Liver (tissue), 9 donors: Measurements from ENCODE around the gene LHPP. TPM values are rescaled to one million over a fixed set of nuclear protein-coding genes. Genes with fewer than 3 reads are reported as not detected.

Source experiments
- DNase-seq: peaks from one replicate; pipeline ENCODE4 v3.0.0-alpha.2; 2017; ENCODE audit warnings: low spot score
- H3K27ac ChIP-seq, 2 donors: one replicate each; pipeline ENCODE4 v1.7.0; 2013; ENCODE audit warnings: inconsistent platforms in 2 of 2, low read length in 2 of 2, control low read depth in 1 of 2, low read depth in 1 of 2, mild to moderate bottlenecking in 1 of 2
- H3K27me3 ChIP-seq, 4 donors: one replicate each; pipeline versions ENCODE4 v1.6.1 to v1.7.0; 2013; ENCODE audit warnings: low read length in 3 of 4, inconsistent platforms in 1 of 4, mild to moderate bottlenecking in 1 of 4, moderate library complexity in 1 of 4; ENCODE audit not compliant: control insufficient read depth in 4 of 4, insufficient read depth in 4 of 4
- H3K36me3 ChIP-seq, 4 donors: one replicate each; pipeline versions ENCODE4 v1.6.1 to v1.7.0; 2013; ENCODE audit warnings: low read length in 3 of 4, mild to moderate bottlenecking in 3 of 4, low read depth in 1 of 4, moderate library complexity in 1 of 4; ENCODE audit not compliant: control insufficient read depth in 4 of 4, insufficient read depth in 3 of 4
- H3K4me1 ChIP-seq, 4 donors: one replicate each; pipeline versions ENCODE4 v1.6.1 to v1.7.0; 2013; ENCODE audit warnings: low read length in 3 of 4, mild to moderate bottlenecking in 3 of 4, moderate library complexity in 1 of 4; ENCODE audit not compliant: control insufficient read depth in 4 of 4, insufficient read depth in 4 of 4
- H3K4me3 ChIP-seq, 3 donors: one replicate each; pipeline versions ENCODE4 v1.6.1 to v1.7.0; 2013; ENCODE audit warnings: low read length in 3 of 3, control low read depth in 1 of 3, low read depth in 1 of 3, mild to moderate bottlenecking in 1 of 3
- H3K9ac ChIP-seq, 2 donors: one replicate each; pipeline ENCODE4 v1.7.0; 2013; ENCODE audit warnings: low read length in 2 of 2, mild to moderate bottlenecking in 2 of 2, moderate library complexity in 2 of 2, control low read depth in 1 of 2, low read depth in 1 of 2
- H3K9me3 ChIP-seq, 4 donors: one replicate each; pipeline versions ENCODE4 v1.6.1 to v1.7.0; 2013; ENCODE audit warnings: low read length in 3 of 4; ENCODE audit not compliant: control insufficient read depth in 4 of 4
- ATF3 ChIP-seq: IDR thresholded peaks from 2 replicates; pipeline ENCODE4 v1.6.1; 2016; ENCODE audit warnings: antibody characterized with exemption
- EGR1 ChIP-seq, 2 donors: IDR thresholded peaks; 2 replicates each; pipeline ENCODE4 v1.6.1; 2016 to 2018; ENCODE audit warnings: antibody characterized with exemption in 2 of 2, low read depth in 2 of 2
- FOXA1 ChIP-seq: IDR thresholded peaks from 2 replicates; pipeline ENCODE4 v1.6.1; 2016; ENCODE audit warnings: antibody characterized with exemption
- FOXA2 ChIP-seq: IDR thresholded peaks from 2 replicates; pipeline ENCODE4 v1.6.1; 2016; ENCODE audit warnings: antibody characterized with exemption
- GABPA ChIP-seq, 2 donors: IDR thresholded peaks in 1 of 2; conservative IDR thresholded peaks in 1 of 2; 2 replicates each; pipeline ENCODE4 v1.6.1; 2016; ENCODE audit warnings: antibody characterized with exemption in 2 of 2, mild to moderate bottlenecking in 1 of 2, moderate library complexity in 1 of 2
- HNF4A ChIP-seq, 2 donors: conservative IDR thresholded peaks; 2 replicates each; pipeline ENCODE4 v1.6.1; 2016; ENCODE audit warnings: antibody characterized with exemption in 2 of 2, mild to moderate bottlenecking in 2 of 2
- JUND ChIP-seq, 2 donors: IDR thresholded peaks; 2 replicates each; pipeline ENCODE4 v1.6.1; 2016; ENCODE audit warnings: antibody characterized with exemption in 2 of 2
- MAX ChIP-seq: IDR thresholded peaks from 2 replicates; pipeline ENCODE4 v1.6.1; 2016; ENCODE audit warnings: antibody characterized with exemption
- NR2F2 ChIP-seq: IDR thresholded peaks from 2 replicates; pipeline ENCODE4 v1.6.1; 2016; ENCODE audit warnings: antibody characterized with exemption
- RAD21 ChIP-seq, 2 donors: IDR thresholded peaks; 2 replicates each; pipeline ENCODE4 v1.6.1; 2016; ENCODE audit warnings: antibody characterized with exemption in 2 of 2, mild to moderate bottlenecking in 2 of 2
- REST ChIP-seq: IDR thresholded peaks from 2 replicates; pipeline ENCODE4 v1.6.1; 2016; ENCODE audit warnings: antibody characterized with exemption, mild to moderate bottlenecking
- RXRA ChIP-seq, 2 donors: IDR thresholded peaks; 2 replicates each; pipeline ENCODE4 v1.6.1; 2017 to 2018; ENCODE audit warnings: antibody characterized with exemption in 2 of 2, mild to moderate bottlenecking in 1 of 2
- SP1 ChIP-seq: IDR thresholded peaks from 2 replicates; pipeline ENCODE4 v1.6.1; 2018; ENCODE audit warnings: antibody characterized with exemption, mild to moderate bottlenecking
- YY1 ChIP-seq: IDR thresholded peaks from 2 replicates; pipeline ENCODE4 v1.6.1; 2016; ENCODE audit warnings: antibody characterized with exemption, mild to moderate bottlenecking
- WGBS: extraction: QIAGEN DNeasy Blood & Tissue Kit; methylation state at CpG from one replicate; pipeline ENCODE4 v1.1.7; 2013; 5-methylcytosine and 5-hydroxymethylcytosine counted together
- polyA plus RNA-seq, 2 donors: library from polyadenylated mRNA; stranded (reverse) in 1 of 2; unstranded in 1 of 2; fragments of 200-250 nt in 1 of 2; fragments of >200 nt in 1 of 2; fragmentation: Nextera tagmentation in 1 of 2; extraction: Ambion mirVana in 1 of 2; gene quantifications; one replicate each; pipeline versions ENCODE4 v1.2.1 to v1.2.3, GENCODE V29; 2013 to 2015
- total RNA-seq, 2 donors: library from RNA; depleted of rRNA; stranded (reverse); fragments of >200 nt; gene quantifications; one replicate each; pipeline ENCODE4 v1.2.3, GENCODE V29; 2014
- TF ChIP-seq, protein P1 (sequence below): fragments of 150-350 bp; IDR thresholded peaks from 2 replicates; pipeline ENCODE4 v1.5.1; 2017; ENCODE audit warnings: improper control_type of control experiment, low read depth, low read length; ENCODE audit not compliant: missing input control
- TF ChIP-seq, protein P2 (sequence below): IDR thresholded peaks from 2 replicates; pipeline ENCODE4 v1.6.1; 2016; ENCODE audit warnings: antibody characterized with exemption
- donor health status: healthy.
- donor health status: healthy.
- donor health status: healthy.
- donor health status: healthy.
- donor health status: healthy.

LHPP gene
- total and polyA plus RNA-seq, 4 donors = 15.9 to 39.9 (median 26.2) TPM

DNA sequence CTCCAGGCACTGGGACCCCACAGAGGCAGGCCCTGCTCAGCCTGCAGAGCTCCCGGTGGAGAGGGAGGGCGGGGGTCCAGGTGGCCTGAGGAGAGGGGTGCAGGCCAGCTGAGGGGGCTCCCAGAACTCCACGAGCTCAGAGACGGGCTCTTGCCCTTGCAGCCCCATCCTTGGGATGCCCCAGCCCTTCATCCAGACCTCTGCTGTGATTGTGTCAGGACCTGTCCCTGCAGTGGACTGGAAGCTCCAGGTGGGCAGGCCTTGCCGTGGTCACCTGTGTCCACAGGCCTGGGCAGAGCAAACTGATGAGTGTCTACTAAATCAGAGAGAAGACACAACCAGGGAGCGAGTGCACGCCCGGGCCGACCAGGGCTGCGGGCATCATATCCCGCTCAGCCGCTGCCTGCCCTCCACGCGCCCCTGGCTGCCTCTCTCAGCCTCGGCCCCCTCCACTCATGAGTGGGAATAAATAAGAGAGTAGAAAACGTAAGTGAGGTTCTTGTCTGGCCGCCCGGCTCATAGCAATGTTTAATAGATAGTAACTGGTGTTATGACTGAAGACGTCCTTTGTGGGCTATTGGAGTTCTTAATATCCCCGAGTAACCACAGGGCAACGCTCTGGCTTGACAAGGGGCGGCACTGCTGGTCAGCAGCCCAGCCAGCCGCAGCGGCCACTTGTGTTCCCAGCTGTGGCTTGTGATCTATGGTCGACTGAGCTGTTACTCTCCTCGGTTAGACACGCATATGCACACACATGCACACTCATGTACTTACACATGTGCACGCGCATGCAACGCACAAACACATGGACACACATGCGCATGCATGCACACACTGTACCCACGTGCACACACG lies 105.6 kb downstream of the LHPP start:
- H3K9me3 ChIP-seq = no peaks in the 10 kb centered on the region
- H3K36me3 ChIP-seq = no peaks in the 10 kb centered on the region
- H3K27ac ChIP-seq = no peak overlapping the region
- TF ChIP-seq RAD21 (IDR thresholded peaks at IDR 0.05) (no peak), SP1 (no peak), REST (no peak), JUND (IDR thresholded peaks at IDR 0.05) (no peak), YY1 (no peak), HNF4A (conservative IDR thresholded peaks at IDR 0.05) (no peak), FOXA1 (no peak), ATF3 (no peak), NR2F2 (no peak), GABPA (IDR thresholded peaks at IDR 0.05 in 1 of 2, conservative IDR thresholded peaks at IDR 0.05 in 1 of 2) (no peak), MAX (no peak), FOXA2 (no peak), RXRA (IDR thresholded peaks at IDR 0.05) (no peak), EGR1 (IDR thresholded peaks at IDR 0.05; ENCODE audit: low read depth in 2 of 2) (no peak)
- TF ChIP-seq, protein P1, sequence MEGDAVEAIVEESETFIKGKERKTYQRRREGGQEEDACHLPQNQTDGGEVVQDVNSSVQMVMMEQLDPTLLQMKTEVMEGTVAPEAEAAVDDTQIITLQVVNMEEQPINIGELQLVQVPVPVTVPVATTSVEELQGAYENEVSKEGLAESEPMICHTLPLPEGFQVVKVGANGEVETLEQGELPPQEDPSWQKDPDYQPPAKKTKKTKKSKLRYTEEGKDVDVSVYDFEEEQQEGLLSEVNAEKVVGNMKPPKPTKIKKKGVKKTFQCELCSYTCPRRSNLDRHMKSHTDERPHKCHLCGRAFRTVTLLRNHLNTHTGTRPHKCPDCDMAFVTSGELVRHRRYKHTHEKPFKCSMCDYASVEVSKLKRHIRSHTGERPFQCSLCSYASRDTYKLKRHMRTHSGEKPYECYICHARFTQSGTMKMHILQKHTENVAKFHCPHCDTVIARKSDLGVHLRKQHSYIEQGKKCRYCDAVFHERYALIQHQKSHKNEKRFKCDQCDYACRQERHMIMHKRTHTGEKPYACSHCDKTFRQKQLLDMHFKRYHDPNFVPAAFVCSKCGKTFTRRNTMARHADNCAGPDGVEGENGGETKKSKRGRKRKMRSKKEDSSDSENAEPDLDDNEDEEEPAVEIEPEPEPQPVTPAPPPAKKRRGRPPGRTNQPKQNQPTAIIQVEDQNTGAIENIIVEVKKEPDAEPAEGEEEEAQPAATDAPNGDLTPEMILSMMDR = no peak
- TF ChIP-seq, protein P2, sequence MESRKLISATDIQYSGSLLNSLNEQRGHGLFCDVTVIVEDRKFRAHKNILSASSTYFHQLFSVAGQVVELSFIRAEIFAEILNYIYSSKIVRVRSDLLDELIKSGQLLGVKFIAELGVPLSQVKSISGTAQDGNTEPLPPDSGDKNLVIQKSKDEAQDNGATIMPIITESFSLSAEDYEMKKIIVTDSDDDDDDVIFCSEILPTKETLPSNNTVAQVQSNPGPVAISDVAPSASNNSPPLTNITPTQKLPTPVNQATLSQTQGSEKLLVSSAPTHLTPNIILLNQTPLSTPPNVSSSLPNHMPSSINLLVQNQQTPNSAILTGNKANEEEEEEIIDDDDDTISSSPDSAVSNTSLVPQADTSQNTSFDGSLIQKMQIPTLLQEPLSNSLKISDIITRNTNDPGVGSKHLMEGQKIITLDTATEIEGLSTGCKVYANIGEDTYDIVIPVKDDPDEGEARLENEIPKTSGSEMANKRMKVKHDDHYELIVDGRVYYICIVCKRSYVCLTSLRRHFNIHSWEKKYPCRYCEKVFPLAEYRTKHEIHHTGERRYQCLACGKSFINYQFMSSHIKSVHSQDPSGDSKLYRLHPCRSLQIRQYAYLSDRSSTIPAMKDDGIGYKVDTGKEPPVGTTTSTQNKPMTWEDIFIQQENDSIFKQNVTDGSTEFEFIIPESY = no peak
- DNase-seq = no peak
- no peaks in the 10 kb centered on the region for H3K4me1 ChIP-seq
- 93% methylated on average over 33 of the region's 33 CpGs for WGBS
- H3K4me3 ChIP-seq = no peak overlapping the region
- no peak overlapping the region for H3K9ac ChIP-seq
- no peaks in the 10 kb centered on the region for H3K27me3 ChIP-seq
